Measurements from ENCODE around the gene NEK4.
"Not testable (repeated sequence)": the region's sequence is repeated elsewhere in the genome, so short reads cannot be mapped to it uniquely, and the experiment has no call there.

Gene NEK4

DNA sequence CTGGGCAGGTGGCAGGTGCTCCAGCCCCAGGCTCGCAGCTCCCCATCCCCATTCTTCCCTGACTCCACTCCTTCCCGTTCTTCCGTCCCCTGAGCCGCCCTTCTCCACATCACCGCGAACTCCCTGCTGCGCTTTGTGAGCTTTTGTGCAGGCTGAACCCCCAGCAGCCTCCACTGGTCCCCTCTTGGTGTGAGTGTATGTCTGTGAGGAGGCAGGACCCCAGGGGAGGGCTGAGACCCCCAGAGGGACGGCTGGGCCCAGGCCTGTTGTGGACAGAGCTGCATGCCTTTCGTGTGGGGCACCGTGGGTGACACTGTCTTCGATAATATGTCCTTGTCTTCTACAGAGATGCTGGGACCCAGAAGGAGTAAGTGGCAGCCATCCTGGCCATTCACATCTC, 16.5 kb upstream of the NEK4 start:
- H3K36me3 Mint-ChIP-seq, result no peaks in the 10 kb centered on the region

DNA sequence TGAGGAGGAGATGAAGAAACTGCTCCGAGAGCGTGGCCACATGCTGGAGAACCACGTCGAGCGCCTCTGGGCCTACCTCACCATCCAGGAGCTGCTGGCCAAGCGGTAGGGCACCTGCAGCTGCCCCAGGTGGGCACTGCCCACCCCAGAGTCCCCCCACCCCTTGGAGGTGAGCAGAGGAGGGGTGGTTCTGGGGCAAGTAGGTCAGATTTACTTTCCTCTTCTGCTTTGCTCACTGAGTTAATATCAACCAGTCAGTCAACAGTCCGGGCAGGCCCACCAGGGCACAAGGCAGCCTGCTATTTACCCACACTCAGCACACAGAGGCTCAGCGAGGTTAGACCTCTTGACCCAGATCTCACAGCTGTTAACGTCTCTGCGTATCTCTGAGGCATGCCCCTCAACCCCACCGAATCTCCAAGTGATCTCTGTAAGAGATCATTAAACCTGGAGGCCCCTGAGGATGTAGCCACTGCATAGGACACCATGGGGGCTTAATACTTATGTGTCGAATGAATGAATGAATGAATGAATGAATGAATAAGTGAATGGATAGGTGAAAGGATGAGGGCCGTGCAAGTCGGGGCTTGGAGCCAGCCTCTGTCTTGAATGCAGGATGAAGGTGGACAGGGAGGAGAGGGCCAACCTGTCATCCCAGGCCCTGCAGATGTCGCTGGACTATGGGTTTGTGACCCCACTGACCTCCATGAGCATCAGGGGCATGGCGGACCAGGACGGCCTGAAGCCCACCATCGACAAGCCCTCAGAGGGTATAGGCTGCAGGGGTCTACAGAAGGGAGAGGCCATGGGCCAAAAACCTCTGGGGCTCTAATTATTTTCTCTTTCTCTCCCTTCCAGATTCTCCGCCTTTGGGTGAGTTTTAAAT, 15.8 kb upstream of the NEK4 start:
- H3K9me3 Mint-ChIP-seq, result no peaks in the 10 kb centered on the region
- DNase-seq (ENCODE audit: low spot score in 2 of 2), result no peak
- H3K4me3 Mint-ChIP-seq, result no peak overlapping the region
- H3K27ac Mint-ChIP-seq, result no peak overlapping the region
- H3K4me1 Mint-ChIP-seq, result peaks cover 11% of the 10 kb centered on the region
- H3K36me3 Mint-ChIP-seq, result no peaks in the 10 kb centered on the region
- no peak for ATAC-seq

More for the DNA sequence above, 16.5 kb upstream of the NEK4 start:
- Mint-ChIP-seq H3K27ac (no peak overlapping the region), H3K9me3 (no peaks in the 10 kb centered on the region), H3K4me1 (peaks cover 5% of the 10 kb centered on the region), H3K4me3 (no peak overlapping the region)
- no peak for ATAC-seq
- DNase-seq (ENCODE audit: low spot score in 2 of 2), result no peak

DNA sequence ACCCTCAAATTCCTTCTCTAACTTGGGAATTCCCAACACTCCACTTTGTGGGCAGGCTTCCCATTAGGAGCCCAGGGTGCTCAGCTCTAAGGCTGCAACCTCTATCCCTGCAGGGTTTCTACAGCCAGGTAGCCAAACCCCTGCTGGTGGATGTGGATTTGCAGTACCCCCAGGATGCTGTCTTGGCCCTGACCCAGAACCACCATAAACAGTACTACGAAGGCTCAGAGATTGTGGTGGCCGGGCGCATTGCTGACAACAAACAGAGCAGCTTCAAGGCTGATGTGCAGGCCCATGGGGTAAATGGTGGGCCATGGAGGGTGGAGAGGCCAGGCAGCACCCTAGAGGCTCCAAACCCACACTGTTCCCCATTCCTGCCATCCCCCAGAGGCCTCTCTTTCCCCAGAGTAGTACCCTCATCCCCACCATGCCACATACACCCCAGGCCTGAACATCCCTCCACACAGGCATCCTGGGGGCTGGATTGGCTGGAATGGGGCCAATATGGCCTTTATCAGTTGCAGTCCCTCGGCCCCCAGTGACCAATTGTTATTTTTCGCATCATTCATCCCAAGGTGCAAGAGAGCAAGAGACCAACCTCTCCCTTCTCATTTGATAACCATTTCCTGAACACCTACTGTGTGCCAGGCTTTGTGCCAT, 14.3 kb upstream of the NEK4 start:
- Mint-ChIP-seq H3K27ac (no peak overlapping the region), H3K4me3 (no peak overlapping the region), H3K4me1 (peaks cover 11% of the 10 kb centered on the region), H3K9me3 (no peaks in the 10 kb centered on the region), H3K36me3 (no peaks in the 10 kb centered on the region)
- DNase-seq (ENCODE audit: low spot score in 2 of 2) (no peak), ATAC-seq (no peak)

DNA sequence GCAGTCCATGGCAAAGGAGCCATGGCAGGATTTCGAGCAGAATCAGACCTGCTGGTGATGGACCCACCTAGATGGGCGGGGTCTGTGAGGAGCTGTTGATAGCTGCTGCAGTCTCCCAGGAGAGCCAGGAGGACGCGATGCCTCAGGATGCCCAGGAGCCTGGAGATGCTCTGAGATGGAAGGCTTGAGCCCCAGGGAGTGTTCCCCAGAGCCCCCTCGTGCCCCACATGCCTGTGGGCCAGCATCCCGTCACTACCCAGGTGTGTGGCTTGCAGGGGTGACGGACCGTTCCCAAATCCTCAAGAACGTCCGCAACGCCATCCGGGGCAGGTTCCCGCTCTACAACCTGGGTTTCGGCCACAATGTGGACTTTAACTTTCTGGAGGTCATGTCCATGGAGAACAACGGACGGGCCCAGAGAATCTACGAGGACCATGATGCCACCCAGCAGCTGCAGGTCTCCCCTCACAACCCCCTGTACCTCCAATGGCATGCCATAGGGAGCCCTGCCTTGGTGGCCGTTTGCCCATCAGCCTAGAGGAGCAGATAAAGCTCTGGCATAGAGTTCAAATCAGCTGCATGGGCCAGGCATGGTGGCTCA, 13.4 kb upstream of the NEK4 start:
- Mint-ChIP-seq H3K36me3 (no peaks in the 10 kb centered on the region), H3K27ac (no peak overlapping the region), H3K4me1 (peaks cover 11% of the 10 kb centered on the region), H3K4me3 (no peak overlapping the region), H3K9me3 (no peaks in the 10 kb centered on the region)
- DNase-seq (ENCODE audit: low spot score in 2 of 2), result no peak
- no peak for ATAC-seq

DNA sequence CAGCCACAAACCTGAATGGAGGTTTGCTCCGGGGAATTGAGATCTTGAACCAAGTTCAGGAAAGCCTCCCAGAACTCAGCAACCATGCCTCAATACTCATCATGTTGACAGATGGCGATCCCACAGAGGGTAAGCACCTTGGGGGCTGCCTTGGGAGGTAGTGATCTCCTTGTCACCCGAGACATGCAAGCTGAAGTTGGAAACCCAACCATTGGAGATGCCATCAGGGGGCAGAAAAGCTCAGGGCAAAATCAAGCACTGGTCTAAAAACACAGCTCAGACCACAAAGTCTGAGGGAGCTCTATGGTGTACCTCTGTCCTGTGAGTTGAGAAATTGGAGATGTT, 12.4 kb upstream of the NEK4 start:
- Mint-ChIP-seq H3K27ac (no peak overlapping the region), H3K4me3 (no peak overlapping the region), H3K4me1 (peaks cover 11% of the 10 kb centered on the region), H3K9me3 (no peaks in the 10 kb centered on the region), H3K36me3 (no peaks in the 10 kb centered on the region)
- ATAC-seq (no peak), DNase-seq (ENCODE audit: low spot score in 2 of 2) (no peak)

DNA sequence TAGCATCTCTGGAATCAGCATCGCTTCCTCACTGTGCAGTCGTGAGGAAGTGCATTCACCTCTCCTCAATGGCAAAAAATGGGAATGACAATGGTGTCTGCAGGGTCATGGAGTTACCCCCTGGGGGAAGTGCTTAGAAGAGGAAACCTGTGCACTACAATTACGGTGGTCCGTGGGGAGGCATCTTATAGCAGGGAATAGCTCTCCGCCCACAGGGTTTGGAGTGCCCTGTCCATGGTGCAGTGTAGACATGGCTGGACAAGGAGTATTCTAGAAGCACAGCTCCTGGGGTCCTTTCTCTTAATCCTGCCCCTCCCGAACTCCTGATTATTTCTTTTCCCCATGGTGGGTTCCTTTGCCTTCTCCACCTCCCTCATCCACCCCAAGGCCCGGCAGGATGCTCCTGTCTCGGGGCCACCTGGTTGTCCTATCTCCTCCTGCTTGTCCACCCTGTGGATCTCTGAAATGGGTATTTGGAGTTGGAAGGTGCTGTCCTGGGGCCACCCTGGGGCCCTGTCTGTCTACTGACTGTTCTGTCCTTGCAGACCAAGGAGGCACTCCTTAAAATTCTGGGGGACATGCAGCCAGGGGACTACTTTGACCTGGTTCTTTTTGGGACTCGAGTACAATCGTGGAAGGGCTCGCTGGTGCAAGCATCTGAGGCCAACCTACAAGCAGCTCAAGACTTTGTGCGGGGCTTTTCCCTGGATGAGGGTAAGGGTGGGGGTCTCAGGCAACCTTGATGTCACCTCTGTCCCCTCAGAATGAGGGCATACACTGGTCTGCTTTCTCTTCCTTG, 11.9 kb upstream of the NEK4 start:
- Mint-ChIP-seq H3K9me3 (no peaks in the 10 kb centered on the region), H3K4me1 (peaks cover 11% of the 10 kb centered on the region), H3K36me3 (no peaks in the 10 kb centered on the region), H3K27ac (no peak overlapping the region), H3K4me3 (no peak overlapping the region)
- ATAC-seq, result no peak
- no peak for DNase-seq (ENCODE audit: low spot score in 2 of 2)

DNA sequence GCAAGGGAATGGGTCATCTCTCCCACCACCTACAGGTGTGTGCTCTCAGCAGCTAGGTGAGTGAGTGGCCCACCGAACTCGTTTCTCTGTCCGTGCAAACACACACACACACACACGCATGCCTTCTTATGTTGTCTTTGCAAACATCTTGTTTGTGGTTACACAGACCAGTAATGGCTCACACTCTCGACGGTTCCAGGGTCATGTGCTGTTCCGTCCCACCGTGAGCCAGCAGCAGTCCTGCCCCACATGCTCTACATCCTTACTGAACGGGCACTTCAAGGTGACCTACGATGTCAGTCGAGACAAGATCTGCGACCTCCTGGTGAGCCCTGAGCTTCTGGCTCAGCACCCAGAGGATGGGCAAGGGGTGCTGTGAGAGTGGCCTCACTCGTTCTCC, 11.0 kb upstream of the NEK4 start:
- H3K4me1 Mint-ChIP-seq, result peaks cover 6% of the 10 kb centered on the region
- H3K4me3 Mint-ChIP-seq, result no peak overlapping the region
- DNase-seq (ENCODE audit: low spot score in 2 of 2) (no peak), ATAC-seq (peak; percentile 47)
- no peak overlapping the region for H3K27ac Mint-ChIP-seq
- no peaks in the 10 kb centered on the region for H3K36me3 Mint-ChIP-seq
- no peaks in the 10 kb centered on the region for H3K9me3 Mint-ChIP-seq

DNA sequence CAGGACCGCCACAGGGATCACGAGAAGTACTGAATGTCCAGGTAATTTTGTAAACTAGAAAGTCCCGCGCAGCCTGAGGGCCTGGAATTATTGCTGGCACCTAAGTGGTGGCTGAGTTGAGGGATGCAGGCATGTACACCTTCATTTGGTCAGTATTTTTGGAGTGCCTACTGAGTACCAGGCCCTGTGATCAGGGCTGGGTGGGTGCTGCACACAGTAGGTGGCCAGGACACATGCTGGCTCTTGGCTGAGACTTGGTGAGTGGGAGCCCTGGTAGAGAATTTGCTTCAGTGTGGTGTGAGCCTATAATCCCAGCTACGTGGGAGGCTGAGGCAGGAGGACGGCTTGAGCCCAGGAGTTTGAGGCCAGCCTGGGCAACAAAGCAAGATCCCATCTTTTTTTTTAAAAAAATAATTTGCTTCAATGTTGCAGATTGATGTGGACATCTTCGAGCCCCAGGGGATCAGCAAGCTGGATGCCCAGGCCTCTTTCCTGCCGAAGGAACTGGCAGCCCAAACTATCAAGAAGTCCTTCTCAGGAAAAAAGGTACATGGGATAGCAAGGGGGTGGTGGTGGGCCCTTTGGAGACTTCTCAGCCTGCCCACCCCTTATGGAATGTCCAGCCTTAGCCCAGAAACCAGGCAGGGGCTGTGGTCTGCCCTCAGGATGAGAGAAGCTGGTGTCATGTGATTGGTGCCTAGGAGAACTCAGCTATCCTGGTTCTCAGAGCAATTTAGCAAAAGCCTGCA, 9.3 kb upstream of the NEK4 start:
- ATAC-seq, result no peak
- Mint-ChIP-seq H3K4me3 (no peak overlapping the region), H3K4me1 (peaks cover 6% of the 10 kb centered on the region), H3K36me3 (no peaks in the 10 kb centered on the region), H3K27ac (no peak overlapping the region), H3K9me3 (no peaks in the 10 kb centered on the region)
- DNase-seq (ENCODE audit: low spot score in 2 of 2), result no peak

DNA sequence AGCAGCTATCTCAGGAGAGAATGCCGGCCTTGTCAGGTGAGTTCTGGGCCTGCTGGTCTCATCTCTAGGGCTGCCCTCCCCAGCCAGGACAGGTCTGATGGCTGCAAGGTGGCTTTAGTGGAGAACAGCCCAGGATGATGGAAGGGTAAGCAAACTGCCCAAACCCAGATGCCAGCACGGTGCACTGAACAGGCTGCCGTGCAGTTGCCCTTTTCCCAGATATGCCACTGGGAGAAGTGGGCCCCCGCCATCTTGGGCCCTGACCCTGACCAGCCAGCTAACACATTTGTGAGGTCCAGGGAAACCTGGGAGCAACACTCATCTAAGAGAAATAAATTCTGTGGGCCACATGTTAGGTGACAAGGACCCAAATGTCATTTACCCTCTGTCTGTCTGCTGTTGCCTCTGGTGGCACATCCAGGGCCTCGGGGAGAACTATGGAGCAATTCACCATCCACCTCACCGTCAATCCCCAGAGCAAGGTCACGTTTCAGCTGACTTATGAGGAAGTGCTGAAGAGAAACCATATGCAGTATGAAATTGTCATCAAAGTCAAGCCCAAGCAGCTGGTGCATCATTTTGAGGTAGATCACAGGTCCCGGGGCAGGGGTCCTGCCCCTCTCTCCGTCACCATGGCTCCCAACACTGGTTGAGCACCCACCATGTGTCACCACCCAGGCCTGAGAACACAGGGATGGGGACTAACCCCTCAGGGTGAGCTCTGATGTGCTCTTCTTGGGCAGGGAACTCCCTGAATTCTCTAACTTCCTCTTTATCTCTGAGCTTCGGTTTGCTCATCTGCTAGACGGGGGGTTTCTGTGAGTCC, 8.5 kb upstream of the NEK4 start:
- Mint-ChIP-seq H3K9me3 (no peaks in the 10 kb centered on the region), H3K4me1 (peaks cover 6% of the 10 kb centered on the region), H3K36me3 (no peaks in the 10 kb centered on the region), H3K27ac (peak overlapping the region; percentile 23), H3K4me3 (no peak overlapping the region)
- DNase-seq (ENCODE audit: low spot score in 2 of 2), result no peak
- ATAC-seq, result no peak

DNA sequence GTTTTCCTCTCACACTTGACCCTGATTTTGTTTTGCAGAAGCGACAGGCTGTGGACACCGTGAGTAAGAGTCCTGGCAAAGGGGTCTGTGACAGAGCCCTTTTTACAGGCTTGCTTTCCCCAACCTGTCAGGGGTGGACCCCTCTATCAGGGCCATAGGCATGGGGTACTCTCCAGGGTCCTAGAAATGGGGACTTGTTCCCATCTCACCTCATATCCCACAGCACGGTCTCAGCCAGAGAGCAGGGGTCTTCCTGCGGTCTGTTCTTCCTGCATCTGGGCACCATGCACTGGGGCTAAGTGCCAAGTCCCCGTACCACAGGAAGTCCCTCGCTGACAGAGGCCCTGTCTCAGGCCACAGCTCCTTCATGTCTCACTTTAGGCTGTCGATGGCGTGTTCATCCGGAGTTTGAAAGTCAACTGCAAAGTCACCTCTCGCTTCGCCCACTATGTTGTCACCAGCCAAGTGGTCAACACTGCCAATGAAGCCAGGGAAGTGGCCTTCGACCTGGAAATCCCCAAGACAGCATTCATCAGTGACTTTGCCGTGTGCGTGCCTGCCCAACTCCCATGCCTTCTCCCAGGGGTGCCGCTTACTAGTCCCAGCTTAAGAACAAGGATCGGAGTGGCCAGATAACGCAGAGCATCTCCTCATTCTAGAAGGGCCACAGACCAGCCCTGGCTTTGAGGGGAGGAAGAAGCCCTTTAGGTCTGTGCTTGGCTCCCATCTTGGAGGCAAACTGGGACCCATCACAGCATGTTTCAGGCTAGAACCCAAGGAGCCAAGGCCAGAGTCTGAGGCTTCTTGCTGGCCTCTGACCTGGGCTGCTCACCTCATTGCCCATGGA, 7.4 kb upstream of the NEK4 start:
- no peaks in the 10 kb centered on the region for H3K36me3 Mint-ChIP-seq
- H3K4me3 Mint-ChIP-seq, result no peak overlapping the region
- H3K27ac Mint-ChIP-seq, result peak overlapping the region; percentile 23
- no peak for DNase-seq (ENCODE audit: low spot score in 2 of 2)
- ATAC-seq, result no peak
- no peaks in the 10 kb centered on the region for H3K9me3 Mint-ChIP-seq
- H3K4me1 Mint-ChIP-seq, result peaks cover 6% of the 10 kb centered on the region

DNA sequence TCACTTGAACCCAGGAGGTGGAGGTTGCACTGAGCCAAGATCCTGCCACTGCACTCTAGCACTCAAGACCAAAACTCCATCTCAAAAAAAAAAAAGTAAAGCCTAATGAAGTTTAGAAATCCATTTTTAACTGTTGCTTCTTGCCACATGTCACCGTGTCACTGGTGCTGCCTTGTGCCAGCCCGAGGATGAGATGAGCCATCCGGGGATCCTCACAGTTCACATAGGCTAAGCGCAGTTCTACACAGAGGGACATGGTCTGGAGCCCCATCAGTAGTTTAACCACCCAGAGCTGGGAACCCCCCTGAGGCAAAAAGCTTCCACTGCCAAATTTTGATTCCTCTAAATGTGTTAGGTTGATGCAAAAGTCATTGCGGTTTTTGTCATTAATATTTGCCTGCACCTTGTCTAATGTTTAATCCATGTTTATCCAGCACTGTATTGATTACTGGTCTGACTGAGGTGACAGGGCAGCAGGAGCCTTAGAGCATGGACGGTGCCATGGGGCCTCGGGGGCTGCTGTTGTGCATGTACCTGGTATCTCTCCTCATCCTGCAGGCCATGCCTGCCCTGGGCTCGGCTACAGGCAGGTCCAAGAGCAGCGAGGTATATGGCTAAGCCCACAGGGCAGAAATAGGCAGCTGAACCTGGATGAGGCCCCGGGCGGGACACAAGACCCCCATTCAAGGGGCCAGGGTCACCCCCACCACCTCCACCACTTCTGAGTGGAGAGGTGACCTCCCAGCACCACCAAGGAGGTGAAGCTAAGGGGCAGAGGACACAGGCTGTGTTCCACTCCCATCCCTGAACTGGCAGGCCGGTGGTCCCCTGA, 6.6 kb upstream of the NEK4 start, which contains the start of gene ITIH1:
Gene ITIH1, plus strand, starts transcription at position 473 of the 832 bp plus-strand sequence. Its CDS starts 17 bp downstream, at position 490.
- Mint-ChIP-seq H3K36me3 (no peaks in the 10 kb centered on the region), H3K9me3 (no peaks in the 10 kb centered on the region), H3K27ac (peak within 1 kb of the TSS; percentile 27), H3K4me3 (no peak within 1 kb of the TSS), H3K4me1 (peaks cover 6% of the 10 kb centered on the region)
- ATAC-seq, result no peak
- no peak for DNase-seq (ENCODE audit: low spot score in 2 of 2)

DNA sequence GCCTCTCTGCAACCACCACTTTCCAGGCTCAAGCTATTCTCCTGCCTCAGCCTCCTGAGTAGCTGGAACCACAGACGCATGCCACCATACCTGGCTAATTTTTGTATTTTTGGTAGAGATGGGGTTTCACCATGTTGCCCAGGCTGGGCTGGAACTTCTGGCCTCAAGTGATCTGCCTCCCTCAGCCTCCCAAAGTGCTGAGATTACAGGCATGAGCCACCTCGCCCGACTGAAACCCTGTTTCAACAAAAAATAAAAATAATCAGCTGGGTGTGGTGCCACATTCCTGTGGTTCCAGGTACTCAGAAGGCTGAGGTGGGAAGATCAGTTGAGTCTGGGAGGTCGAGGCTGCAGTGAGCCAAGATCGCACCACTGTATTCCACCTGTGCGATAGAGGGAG, 5.7 kb upstream of the NEK4 start:
- H3K9me3 Mint-ChIP-seq; H3K36me3 Mint-ChIP-seq; H3K4me1 Mint-ChIP-seq; DNase-seq (ENCODE audit: low spot score in 2 of 2); ATAC-seq; H3K4me3 Mint-ChIP-seq: not testable (repeated sequence)
- peak overlapping the region; percentile 27 for H3K27ac Mint-ChIP-seq

DNA sequence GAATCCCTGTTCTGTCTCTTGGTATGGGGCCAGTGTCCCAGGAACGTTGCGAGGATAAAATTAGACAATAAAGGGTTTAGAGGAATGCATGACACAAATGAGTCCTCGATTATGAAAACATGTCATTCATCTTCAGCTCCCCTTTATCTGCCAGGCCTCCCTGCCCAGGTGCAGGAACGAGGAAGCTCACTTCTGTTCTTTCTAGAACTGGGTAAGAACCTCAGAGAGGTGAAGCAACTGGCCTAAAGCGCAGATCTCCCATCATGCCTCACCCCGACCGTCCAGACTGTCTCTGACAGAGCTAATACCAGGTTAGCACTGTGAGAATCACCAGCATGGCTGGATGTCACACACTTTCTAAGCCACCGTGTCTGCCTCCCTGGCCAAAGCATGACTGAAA, 5.1 kb upstream of the NEK4 start:
- Mint-ChIP-seq H3K36me3 (no peaks in the 10 kb centered on the region), H3K4me1 (peaks cover 7% of the 10 kb centered on the region), H3K27ac (peak overlapping the region; percentile 27), H3K4me3 (no peak overlapping the region), H3K9me3 (no peaks in the 10 kb centered on the region)
- ATAC-seq (no peak), DNase-seq (ENCODE audit: low spot score in 2 of 2) (no peak)

All from stimulated activated effector memory CD8-positive, alpha-beta T cell treated with anti-CD3 and anti-CD28 coated beads, Interleukin-12 subunit alpha, Interleukin-12 subunit beta, amount 100 ng/mL, for 72 hours (primary cell).